ENCODE results near the gene ACAA1. TPM values are rescaled to one million over a fixed set of nuclear protein-coding genes. Genes with fewer than 3 reads are reported as not detected.
"Not testable (repeated sequence)": the region's sequence is repeated elsewhere in the genome, so short reads cannot be mapped to it uniquely, and the experiment has no call there.

The ACAA1 gene
- total RNA-seq, 1 donor from 2014 or later = 135 TPM

- not testable (repeated sequence) for DNase-seq (ENCODE audit: low spot score)
Measured at GRCh38 chr3:38135621-38136277, 1.2 kb downstream of the ACAA1 start.

- DNase-seq (ENCODE audit: low spot score) = not testable (repeated sequence)
Measured at GRCh38 chr3:38134517-38135143, 2.3 kb downstream of the ACAA1 start.

- no peak for DNase-seq (ENCODE audit: low spot score)
Measured at GRCh38 chr3:38133557-38134405, 3.1 kb downstream of the ACAA1 start.

- DNase-seq (ENCODE audit: low spot score) = no peak
Measured at GRCh38 chr3:38133209-38133556, 3.7 kb downstream of the ACAA1 start.

- DNase-seq (ENCODE audit: low spot score) = no peak
Measured at GRCh38 chr3:38131621-38132369, 5.1 kb downstream of the ACAA1 start.

GRCh38 chr3:38130631-38131065, 6.3 kb downstream of the ACAA1 start:
- DNase-seq (ENCODE audit: low spot score) = peak; percentile 19

- no peak for DNase-seq (ENCODE audit: low spot score)
Measured at GRCh38 chr3:38129058-38129457, 7.9 kb downstream of the ACAA1 start.

GRCh38 chr3:38128303-38128655, 8.6 kb downstream of the ACAA1 start:
- DNase-seq (ENCODE audit: low spot score) = no peak

- peak; percentile 29 for DNase-seq (ENCODE audit: low spot score)
Measured at GRCh38 chr3:38127611-38128302, 9.2 kb downstream of the ACAA1 start.

- peak; percentile 22 for DNase-seq (ENCODE audit: low spot score)
Measured at GRCh38 chr3:38126121-38126892, 10.6 kb downstream of the ACAA1 start.

GRCh38 chr3:38125305-38126120, 11.4 kb downstream of the ACAA1 start:
- peak; percentile 19 for DNase-seq (ENCODE audit: low spot score)

- no peak for DNase-seq (ENCODE audit: low spot score)
Measured at GRCh38 chr3:38124324-38125122, 12.4 kb downstream of the ACAA1 start.

GRCh38 chr3:38122712-38123290, 14.1 kb downstream of the ACAA1 start:
- DNase-seq (ENCODE audit: low spot score) = peak; percentile 28

GRCh38 chr3:38121832-38122461, 15.0 kb downstream of the ACAA1 start:
- DNase-seq (ENCODE audit: low spot score) = peak; percentile 40

GRCh38 chr3:38121451-38121831, 15.5 kb downstream of the ACAA1 start:
- no peak for DNase-seq (ENCODE audit: low spot score)

GRCh38 chr3:38120693-38121450, 16.1 kb downstream of the ACAA1 start:
- no peak for DNase-seq (ENCODE audit: low spot score)

Measured in ureter (tissue), 1 donor.